ENCODE results near the gene ZNF408.

DNA sequence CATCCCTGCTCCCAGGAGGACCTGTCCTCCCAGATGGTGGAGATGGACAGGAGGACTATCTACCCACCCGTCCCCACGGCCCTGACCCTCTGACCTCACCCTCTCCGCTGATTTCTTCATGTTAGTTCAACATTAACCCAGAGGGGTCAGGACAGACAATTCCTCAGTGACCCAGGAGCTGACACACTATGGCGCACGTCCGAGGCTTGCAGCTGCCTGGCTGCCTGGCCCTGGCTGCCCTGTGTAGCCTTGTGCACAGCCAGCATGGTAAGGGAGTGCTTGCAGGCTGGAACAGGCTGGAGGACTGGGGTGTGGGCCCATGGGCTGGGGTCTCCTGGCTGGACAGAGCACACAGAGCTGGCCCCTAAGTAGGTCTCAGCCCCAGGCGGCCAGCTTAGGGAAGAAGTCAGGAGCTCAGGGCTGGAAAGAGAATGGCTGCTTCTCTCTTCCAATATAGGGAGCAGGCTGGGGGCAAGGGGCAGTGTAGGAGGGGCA lies 18.3 kb downstream of the ZNF408 start, which contains the start of gene F2:
- no peak for TF ChIP-seq SP1 (IDR thresholded peaks at IDR 0.05)
- TF ChIP-seq SP1 (CRISPR knock-in tag; IDR thresholded peaks at IDR 0.05): peak; percentile 53; the same call in 1 of the 2 replicates
- TF ChIP-seq, protein P1, sequence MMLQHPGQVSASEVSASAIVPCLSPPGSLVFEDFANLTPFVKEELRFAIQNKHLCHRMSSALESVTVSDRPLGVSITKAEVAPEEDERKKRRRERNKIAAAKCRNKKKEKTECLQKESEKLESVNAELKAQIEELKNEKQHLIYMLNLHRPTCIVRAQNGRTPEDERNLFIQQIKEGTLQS (CRISPR knock-in tag; IDR thresholded peaks at IDR 0.05): peak; percentile 53
- TF ChIP-seq ZNF720 (CRISPR knock-in tag; IDR thresholded peaks at IDR 0.05): no peak
- peak; percentile 68; the same call in 1 of the 2 replicates for TF ChIP-seq ZNF354B (CRISPR knock-in tag; IDR thresholded peaks at IDR 0.05)
- TF ChIP-seq HNRNPUL1 (IDR thresholded peaks at IDR 0.05; ENCODE audit: low read depth, low read length): no peak
- TF ChIP-seq ZNF724P (CRISPR knock-in tag; IDR thresholded peaks at IDR 0.05; ENCODE audit: borderline replicate concordance): no peak
- TF ChIP-seq GZF1 (CRISPR knock-in tag; IDR thresholded peaks at IDR 0.05): peak; percentile 41; the same call in 1 of the 2 replicates
- TF ChIP-seq ZNF629 (CRISPR knock-in tag; conservative IDR thresholded peaks at IDR 0.05): no peak; the same call in 1 of the 2 replicates
- TF ChIP-seq, protein P2, sequence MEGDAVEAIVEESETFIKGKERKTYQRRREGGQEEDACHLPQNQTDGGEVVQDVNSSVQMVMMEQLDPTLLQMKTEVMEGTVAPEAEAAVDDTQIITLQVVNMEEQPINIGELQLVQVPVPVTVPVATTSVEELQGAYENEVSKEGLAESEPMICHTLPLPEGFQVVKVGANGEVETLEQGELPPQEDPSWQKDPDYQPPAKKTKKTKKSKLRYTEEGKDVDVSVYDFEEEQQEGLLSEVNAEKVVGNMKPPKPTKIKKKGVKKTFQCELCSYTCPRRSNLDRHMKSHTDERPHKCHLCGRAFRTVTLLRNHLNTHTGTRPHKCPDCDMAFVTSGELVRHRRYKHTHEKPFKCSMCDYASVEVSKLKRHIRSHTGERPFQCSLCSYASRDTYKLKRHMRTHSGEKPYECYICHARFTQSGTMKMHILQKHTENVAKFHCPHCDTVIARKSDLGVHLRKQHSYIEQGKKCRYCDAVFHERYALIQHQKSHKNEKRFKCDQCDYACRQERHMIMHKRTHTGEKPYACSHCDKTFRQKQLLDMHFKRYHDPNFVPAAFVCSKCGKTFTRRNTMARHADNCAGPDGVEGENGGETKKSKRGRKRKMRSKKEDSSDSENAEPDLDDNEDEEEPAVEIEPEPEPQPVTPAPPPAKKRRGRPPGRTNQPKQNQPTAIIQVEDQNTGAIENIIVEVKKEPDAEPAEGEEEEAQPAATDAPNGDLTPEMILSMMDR (CRISPR knock-in tag; IDR thresholded peaks at IDR 0.05): no peak
- no peak for TF ChIP-seq TBL1XR1 (IDR thresholded peaks at IDR 0.05; ENCODE audit: borderline replicate concordance, low read length, partially characterized antibody)
- TF ChIP-seq KMT2B (CRISPR knock-in tag; IDR thresholded peaks at IDR 0.05): peak; percentile 44; the same call in 1 of the 2 replicates
- TF ChIP-seq MTF1 (CRISPR knock-in tag; IDR thresholded peaks at IDR 0.05): no peak
- no peak for TF ChIP-seq EZH2 (conservative IDR thresholded peaks at IDR 0.05; ENCODE audit: low read depth, low read length)
